Measurements from ENCODE around the gene FYCO1. TPM values are rescaled to one million over a fixed set of nuclear protein-coding genes. Genes with fewer than 3 reads are reported as not detected.

FYCO1 gene
- polyA plus RNA-seq, 3 donors: 0.59 to 5.0 (median 1.3) TPM

- Histone ChIP-seq H3K79me2 (ENCODE audit: insufficient read depth, low read length) (no peaks in the 10 kb centered on the region), H3K4me2 (replicated peaks; ENCODE audit: extremely low read depth, low read length, poor library complexity, severe bottlenecking) (no peak overlapping the region), H3K9me3 (replicated peaks in 1 of 2; ENCODE audit: control insufficient read depth in 1 of 2, insufficient read depth in 1 of 2, low read length in 2 of 2) (no peaks in the 10 kb centered on the region), H3K27ac (ENCODE audit: low read depth in 1 of 2, low read length in 2 of 2) (no peak overlapping the region), H4K20me1 (ENCODE audit: insufficient read depth, low read length) (no peaks in the 10 kb centered on the region), H3K27me3 (ENCODE audit: control insufficient read depth in 2 of 2, insufficient read depth in 2 of 2, low read length in 2 of 2) (no peaks in the 10 kb centered on the region), H3K9ac (ENCODE audit: insufficient read depth, low read length, poor library complexity, severe bottlenecking) (no peak overlapping the region), H3K4me3 (replicated peaks in 1 of 3; ENCODE audit: low read depth in 2 of 3, low read length in 3 of 3) (no peak overlapping the region), H3K36me3 (replicated peaks in 1 of 2; ENCODE audit: control insufficient read depth in 1 of 2, insufficient read depth in 2 of 2, low read length in 2 of 2) (peaks cover 93 to 99% of the 10 kb centered on the region in 2 donors), H3K4me1 (ENCODE audit: control insufficient read depth in 1 of 2, insufficient read depth in 2 of 2, low read length in 2 of 2) (no peaks in the 10 kb centered on the region), H2AFZ (ENCODE audit: insufficient read depth, low read depth, low read length, poor library complexity, severe bottlenecking) (no peak overlapping the region)
- peaks cover 95 to 96% of the 10 kb centered on the region in 2 donors for H3K36me3 Mint-ChIP-seq
- H3K4me1 Mint-ChIP-seq: no peaks in the 10 kb centered on the region
- 97% methylated on average over 5 of the region's 6 CpGs for WGBS (ENCODE audit: insufficient coverage)
- no peak overlapping the region for H3K27ac Mint-ChIP-seq
- peaks cover 1 to 4% (median 1%) of the 10 kb centered on the region in 3 donors for H3K27me3 Mint-ChIP-seq (ENCODE audit: low read depth in 3 of 3)
- no peak overlapping the region for H3K4me3 Mint-ChIP-seq
- intact Hi-C loops (cut with micrococcal nuclease): no loop called here
- DNase-seq: no peak
- no peak for TF ChIP-seq CTCF (IDR thresholded peaks at IDR 0.05)
- H3K9me3 Mint-ChIP-seq: no peaks in the 10 kb centered on the region
These were observed 43.7 kb downstream of the FYCO1 start for GRCh38 chr3:45951946-45952345.

GRCh38 chr3:45950686-45951600 lies 44.7 kb downstream of the FYCO1 start:
- Mint-ChIP-seq H3K36me3 (peaks cover 96 to 98% of the 10 kb centered on the region in 2 donors), H3K27ac (no peak overlapping the region), H3K9me3 (no peaks in the 10 kb centered on the region), H3K4me3 (no peak overlapping the region), H3K27me3 (ENCODE audit: low read depth in 3 of 3) (peaks cover 1 to 4% (median 1%) of the 10 kb centered on the region in 3 donors), H3K4me1 (no peaks in the 10 kb centered on the region)
- no peak overlapping the region for H3K9ac ChIP-seq (ENCODE audit: insufficient read depth, low read length, poor library complexity, severe bottlenecking)
- H3K79me2 ChIP-seq (ENCODE audit: insufficient read depth, low read length): no peaks in the 10 kb centered on the region
- no peak overlapping the region for H3K27ac ChIP-seq (ENCODE audit: low read depth in 1 of 2, low read length in 2 of 2)
- H2AFZ ChIP-seq (ENCODE audit: insufficient read depth, low read depth, low read length, poor library complexity, severe bottlenecking): no peak overlapping the region
- no peaks in the 10 kb centered on the region for H3K27me3 ChIP-seq (ENCODE audit: control insufficient read depth in 2 of 2, insufficient read depth in 2 of 2, low read length in 2 of 2)
- no peak for DNase-seq
- peaks cover 97 to 100% of the 10 kb centered on the region in 2 donors for H3K36me3 ChIP-seq (replicated peaks in 1 of 2; ENCODE audit: control insufficient read depth in 1 of 2, insufficient read depth in 2 of 2, low read length in 2 of 2)
- no peaks in the 10 kb centered on the region for H3K4me1 ChIP-seq (ENCODE audit: control insufficient read depth in 1 of 2, insufficient read depth in 2 of 2, low read length in 2 of 2)
- no peak overlapping the region for H3K4me3 ChIP-seq (replicated peaks in 1 of 3; ENCODE audit: low read depth in 2 of 3, low read length in 3 of 3)
- H3K4me2 ChIP-seq (replicated peaks; ENCODE audit: extremely low read depth, low read length, poor library complexity, severe bottlenecking): no peak overlapping the region
- 100% methylated on average over 4 of the region's 6 CpGs for WGBS (ENCODE audit: insufficient coverage)
- no peak for TF ChIP-seq CTCF (IDR thresholded peaks at IDR 0.05)
- H4K20me1 ChIP-seq (ENCODE audit: insufficient read depth, low read length): no peaks in the 10 kb centered on the region
- no peaks in the 10 kb centered on the region for H3K9me3 ChIP-seq (replicated peaks in 1 of 2; ENCODE audit: control insufficient read depth in 1 of 2, insufficient read depth in 1 of 2, low read length in 2 of 2)
- intact Hi-C loops (cut with micrococcal nuclease): no loop called here
